Fibroblast of skin of back (primary cell): ENCODE data around the gene ATL2. TPM values are rescaled to one million over a fixed set of nuclear protein-coding genes. Genes with fewer than 3 reads are reported as not detected.
A peak's percentile ranks its signal among the peaks of the same experiment; 100 is the strongest.
"Not testable (repeated sequence)": the region's sequence is repeated elsewhere in the genome, so short reads cannot be mapped to it uniquely, and the experiment has no call there.

Experiments used
- DNase-seq: peaks from one replicate; pipeline ENCODE4 v3.0.0-alpha.2; 2013
- polyA plus RNA-seq, 2 experiments: library from polyadenylated mRNA; unstranded; fragments of 120-200 nt; gene quantifications; one replicate each; pipeline ENCODE4 v1.2.1, GENCODE V29; 2013; ENCODE audit not compliant: insufficient read length in 2 of 2

Gene ATL2
- 28.1 TPM for polyA plus RNA-seq (2013, experiment 1 of 2; ENCODE audit: insufficient read length)
- polyA plus RNA-seq (2013, experiment 2 of 2; ENCODE audit: insufficient read length) = 17.3 TPM

DNA sequence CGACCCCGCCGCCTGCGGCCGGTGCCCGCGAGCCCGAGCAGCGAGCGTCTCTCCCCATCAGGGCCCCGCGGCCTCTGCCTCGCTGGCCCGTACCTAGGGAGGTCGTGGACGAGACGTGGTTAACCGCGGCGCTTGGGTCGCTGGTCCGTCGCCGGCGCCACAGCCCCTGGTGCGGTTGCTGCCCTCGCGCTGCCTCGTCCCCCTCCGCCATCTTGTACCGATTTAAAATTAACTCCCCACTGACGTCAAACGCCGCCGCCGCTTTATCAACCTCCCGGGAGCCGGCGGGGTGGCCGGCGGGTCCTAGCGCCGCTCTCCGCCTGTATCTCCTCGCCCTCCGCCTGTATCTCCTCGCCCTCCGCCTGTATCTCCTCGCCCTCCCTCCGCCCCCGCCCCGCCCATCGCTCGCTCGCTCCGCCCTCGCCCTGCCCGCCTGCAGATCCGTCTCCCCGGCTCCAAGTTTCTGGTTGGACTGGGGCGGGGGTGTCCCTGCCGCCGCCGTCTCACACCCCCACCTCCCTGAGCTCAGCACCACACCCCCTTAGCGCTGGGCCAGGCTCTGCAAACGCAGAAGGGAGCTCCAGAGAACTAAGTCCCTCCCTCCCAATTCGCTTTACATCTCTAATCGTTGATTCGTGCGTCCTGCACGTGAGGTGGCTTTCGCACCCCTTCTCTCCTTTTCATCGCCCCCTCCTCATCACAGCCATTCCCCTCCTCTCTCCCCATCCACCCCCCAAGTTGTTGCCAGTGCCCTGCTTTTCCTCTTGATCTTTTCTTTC lies at the start of gene ATL2:
Gene ATL2 (minus strand): TSS at position 224 of the 779 bp plus-strand sequence. CDS start 13 bp downstream, at position 211.
- DNase-seq = peak; percentile 96

DNA sequence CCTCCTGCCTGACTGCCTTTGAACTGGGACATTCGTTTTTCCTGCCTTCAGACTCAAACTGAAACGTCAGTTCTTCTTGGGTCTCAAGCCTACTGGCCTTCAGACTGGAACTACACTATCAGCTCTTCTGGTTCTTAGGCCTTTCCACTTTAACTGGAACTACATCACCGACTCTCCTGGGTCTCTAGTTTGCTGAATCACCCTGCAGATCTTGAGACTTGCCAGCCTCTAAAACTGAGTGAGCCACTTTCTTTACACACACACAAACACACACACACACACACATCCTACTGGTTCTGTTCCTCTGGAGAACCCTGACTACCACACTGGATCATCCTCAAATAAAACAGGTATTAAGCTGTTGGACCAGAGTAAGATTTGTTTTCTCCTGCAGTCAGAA lies 46.7 kb upstream of the ATL2 start:
- no peak for DNase-seq

DNA sequence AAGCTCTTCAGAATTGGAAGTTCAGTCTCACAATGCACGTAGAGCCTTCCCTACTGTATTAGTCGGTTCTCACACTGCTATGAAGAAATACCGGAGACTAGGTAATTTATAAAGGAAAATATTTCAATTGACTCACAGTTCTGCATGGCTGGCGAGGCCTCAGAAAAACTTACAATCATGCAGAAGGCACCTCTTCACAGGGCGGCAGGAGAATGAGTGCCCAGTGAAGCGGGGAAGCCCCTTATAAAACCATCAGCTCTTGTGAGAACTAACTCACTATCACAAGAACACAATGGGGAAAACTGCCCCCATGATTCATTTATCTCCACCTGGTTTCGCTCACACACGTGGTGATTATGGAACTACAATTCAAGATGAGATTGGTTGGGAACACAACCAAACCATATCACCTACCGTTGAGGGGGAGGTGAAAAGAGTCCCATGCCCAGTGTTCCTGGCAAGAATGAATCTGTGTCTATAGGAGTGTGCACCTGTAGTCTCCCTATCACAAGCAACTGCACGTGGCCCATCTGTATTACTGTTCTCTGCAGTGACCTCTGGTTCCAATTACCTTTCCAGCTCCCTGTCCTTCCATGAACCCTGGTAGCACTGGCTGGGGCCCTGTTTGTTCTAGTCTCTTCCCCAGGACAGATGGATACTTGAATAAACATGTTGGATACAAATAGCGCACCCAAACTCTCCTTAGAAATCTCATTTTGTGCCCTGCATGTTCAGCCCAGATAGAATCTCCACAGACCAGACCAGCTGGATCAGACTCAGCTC lies 44.4 kb upstream of the ATL2 start:
- DNase-seq = no peak

DNA sequence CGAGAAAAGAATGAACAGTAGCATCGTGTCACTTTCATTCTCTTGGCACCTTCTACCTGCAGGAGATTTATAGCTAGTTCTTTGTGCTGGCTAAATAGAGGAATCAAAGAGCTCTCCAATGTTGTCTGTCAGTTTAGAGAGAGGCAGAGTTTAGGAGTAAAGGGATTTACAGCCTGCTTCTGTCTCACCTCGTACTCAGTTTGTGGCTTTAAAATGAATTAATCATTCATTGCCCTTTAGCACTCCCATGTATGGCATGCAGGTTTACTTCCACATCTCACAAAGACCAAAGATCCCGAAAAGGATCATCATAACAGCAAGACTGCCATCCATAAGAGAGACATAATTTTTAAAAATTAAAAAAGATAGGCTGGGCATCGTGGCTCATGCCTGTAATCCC lies 42.4 kb upstream of the ATL2 start:
- no peak for DNase-seq

DNA sequence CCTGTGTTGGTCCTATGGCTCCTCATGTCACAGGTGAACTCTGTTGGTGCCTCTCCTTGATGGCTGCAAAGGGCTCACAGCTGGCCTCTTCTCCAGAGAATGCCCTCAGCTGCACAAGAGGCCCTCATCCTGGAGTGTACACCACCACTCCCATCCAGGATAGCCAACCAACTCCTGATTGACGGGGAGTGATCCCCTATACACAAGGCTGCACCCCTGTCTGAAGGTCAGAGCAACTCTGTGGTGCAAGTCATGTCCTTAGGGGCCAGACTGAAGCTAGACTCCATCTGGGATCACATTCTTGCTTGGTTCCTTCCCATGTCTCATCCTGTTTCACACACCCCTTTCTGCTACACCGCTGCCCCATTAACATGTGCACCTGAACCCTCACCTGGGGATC lies 41.7 kb upstream of the ATL2 start:
- no peak for DNase-seq

DNA sequence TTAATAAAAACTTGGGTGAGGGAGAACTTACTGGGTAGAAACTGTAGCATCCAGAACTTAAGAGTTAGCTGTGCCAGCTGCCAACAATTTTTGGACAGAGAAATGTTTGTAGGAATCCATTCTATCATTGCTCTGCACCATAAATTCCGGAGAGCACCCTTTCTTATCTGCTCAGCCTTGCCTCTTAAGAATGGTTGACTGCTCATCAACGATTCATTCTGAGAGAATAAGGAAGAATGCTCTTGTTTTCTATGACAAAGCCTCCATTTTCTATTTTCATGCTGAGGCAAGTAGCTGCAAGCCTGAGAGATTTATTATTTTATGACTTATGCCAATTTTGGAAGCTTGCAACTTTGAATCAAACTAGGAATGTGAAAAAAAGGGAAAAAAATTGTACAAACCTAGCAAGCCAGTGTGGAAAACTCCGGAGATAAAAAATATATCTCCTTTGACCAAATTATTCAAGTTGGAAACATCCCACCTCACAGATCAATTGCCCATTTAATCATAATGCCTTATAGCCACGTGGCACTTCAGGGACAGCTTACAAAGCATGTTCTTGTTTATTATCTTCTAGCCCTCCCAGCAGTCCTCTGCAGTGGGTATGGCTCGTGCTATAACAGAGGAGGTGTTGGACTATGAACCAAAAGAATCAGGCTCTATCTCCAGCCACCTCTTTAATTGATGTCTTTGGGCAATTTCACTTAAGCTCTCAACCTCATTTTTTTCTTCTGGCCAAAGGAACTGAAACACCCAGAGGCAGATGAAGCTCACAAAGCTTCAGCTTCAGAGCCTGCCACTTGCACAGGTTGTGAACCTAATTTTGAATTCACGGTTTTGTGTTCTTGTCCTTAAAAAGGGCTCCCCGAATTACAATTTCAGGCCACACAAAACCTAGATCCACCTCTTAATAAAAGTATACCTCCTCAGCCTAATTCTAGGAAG lies 40.9 kb upstream of the ATL2 start:
- no peak for DNase-seq

DNA sequence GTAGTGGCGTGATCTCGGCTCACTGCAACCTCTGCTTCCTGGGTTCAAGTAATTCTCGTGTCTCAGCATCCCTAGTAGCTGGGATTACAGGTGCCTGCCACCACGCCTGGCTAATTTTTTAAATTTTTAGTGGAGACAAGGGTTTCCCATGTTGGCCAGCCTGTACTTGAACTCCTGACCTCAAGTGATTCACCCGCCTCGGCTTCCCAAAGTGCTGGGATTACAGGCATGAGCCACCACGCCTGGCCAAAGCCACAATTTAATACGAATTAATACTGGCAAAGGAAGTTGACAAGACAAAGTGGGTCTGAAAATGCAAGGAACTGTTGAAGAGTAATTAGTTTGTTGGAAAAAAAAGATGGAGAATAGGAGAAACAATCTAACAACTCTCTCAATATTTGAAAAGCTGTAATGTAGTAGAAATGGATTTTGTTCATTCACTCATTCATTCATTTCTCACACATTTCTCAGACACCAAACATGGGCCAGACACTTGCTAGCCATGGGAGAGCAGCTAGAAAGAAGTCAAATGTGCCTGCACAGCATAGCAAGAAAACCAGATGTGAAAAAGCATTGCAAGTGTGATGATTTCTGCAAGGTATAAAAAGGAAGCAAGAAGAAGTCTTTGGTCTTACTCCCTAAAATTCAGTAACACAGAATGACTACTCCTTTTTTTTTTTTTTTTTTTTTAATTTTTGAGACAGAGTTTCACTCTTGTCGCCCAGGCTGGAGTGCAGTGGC lies 39.4 kb upstream of the ATL2 start:
- no peak for DNase-seq

DNA sequence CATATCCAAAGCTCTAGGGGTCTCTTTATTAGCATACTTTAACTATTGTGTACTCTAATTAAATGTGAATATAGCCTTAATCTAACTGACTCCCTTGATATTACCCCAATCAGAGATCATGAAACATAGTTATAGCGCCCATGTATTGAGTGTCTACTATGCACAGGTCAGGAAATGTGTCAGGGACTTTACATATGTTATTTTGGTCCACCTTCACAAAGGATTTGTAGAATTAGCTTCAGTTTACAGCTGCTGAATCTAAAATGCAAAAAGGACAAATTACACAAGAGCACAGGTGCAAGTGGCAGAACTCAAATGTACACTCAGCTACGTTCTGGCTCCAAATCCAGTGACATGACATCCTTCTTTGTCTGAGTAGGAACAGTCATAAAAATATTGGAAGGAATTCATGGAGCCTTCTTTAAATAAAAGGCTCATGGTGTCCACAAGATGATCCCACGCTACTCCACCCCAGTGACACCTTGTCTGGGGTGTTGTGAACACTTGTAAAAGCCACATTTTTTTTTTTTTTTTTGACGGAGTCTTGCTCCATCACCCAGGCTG lies 38.7 kb upstream of the ATL2 start:
- DNase-seq = no peak

DNA sequence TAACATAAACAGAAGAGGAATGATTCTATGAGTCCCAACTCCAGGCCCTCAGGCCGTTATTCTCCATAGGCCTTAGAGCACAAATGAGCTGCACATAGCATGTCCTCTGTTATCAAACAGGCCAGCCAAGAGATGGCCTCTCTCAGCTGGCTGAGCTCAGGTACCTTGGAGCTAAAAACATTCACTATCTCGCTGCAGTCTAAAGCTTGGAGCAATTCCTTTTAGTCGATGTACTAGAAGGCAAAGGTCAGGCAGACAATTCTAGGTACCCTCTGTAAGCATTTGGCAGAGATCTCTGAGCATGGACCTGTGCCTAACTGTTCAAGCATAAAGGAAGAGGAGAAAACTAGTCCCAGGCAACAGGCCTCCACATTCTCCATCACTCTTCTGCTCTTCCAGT lies 38.0 kb upstream of the ATL2 start:
- DNase-seq = no peak

DNA sequence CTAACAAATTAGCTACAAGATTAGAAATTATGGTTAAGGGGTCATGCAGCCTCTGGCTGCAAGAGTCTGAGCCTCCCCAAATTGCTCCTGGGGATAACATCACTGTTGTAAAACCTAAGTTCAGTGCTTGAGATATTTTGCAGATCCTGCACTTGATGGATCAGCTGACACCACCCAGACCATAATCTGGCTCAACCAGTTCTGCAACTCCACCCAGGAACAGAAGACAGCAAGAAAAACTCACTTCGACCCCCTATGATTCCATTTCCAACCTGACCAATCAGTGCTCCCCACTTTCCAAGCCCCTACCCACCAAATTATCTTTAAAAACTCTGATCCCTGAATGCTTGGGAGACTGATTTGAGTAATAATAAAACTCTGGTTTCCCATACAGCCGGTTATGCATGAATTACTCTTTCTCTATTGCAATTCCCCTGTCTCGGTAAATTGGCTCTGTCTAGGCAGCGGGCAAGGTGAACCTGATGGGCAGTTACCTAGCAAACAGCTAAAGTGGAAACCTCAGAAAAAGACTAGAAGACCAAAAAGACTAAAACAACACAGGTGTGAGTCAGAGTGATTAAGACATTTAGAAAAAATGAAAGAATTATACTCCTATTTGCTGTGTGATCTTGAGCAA lies 35.3 kb upstream of the ATL2 start:
- not testable (repeated sequence) for DNase-seq

DNA sequence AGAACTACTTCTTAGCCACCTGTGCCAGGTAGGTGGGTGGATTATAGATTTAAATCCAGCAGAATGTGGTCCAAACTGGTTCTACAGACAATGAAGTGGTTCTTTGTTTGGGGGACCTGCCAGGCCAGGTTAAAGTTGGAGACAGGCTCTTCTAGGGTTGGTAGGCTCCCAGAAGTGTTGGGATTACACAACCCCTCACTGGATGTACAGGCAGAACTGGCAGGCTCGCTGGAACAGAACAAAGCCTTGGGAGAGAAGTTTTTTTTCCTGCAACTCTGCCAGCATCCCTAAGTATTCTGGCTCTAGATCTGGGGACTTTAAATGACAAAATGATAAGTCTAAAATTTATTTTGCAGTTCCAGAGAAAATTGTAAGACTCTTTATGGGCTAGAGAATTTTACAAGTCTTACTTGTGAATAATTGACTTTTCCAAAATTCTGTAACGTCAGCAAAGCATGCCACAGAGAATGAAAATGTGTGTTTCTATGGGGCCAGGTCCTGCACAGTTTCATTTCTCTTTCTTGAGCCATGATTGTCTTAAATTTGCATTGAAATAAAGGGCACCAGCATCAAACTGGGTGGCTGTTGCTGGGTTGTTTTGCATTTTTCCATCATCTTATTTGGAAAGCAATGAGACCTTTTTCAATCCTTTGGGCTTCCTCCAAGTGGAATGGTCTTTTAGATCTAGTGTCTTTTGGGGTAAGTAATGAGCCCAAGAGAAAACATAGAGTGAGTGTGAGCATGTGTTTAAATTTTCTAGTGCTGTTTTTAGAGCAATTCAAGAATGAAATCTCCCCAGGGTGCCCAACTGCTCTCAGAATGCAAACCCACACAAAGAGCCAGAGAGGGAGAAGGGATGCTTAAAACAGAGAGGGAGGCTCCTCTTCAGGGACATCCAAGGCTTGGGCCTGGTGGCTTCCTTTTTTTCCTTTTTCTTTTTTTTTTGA lies 32.4 kb upstream of the ATL2 start:
- no peak for DNase-seq

DNA sequence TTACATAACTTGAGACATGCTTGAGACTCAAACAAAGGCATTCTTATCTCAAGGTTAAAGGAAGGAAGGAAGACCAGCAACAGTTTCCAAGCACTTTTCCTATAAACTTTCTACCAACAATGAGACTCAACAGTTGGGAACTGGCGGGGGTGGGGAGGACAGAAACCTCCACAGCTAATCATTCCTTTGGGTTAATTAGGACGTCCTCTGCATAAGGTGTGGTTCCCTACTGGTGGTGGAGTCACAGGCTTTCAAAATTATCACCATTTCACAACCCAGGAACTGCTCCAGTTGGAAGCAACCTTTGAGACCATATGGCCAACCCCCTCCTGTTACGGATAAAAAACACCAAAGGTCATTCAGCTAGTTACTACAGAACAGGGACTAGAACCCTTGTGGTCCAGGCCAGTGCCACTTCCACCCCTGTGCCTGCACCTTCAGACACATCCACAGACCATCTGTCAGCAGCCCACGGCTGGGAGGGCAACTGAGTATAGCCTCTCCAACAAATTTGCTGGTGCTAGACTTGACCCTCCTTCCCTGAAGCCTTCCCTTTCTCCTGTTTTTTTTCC lies 30.1 kb upstream of the ATL2 start:
- no peak for DNase-seq

DNA sequence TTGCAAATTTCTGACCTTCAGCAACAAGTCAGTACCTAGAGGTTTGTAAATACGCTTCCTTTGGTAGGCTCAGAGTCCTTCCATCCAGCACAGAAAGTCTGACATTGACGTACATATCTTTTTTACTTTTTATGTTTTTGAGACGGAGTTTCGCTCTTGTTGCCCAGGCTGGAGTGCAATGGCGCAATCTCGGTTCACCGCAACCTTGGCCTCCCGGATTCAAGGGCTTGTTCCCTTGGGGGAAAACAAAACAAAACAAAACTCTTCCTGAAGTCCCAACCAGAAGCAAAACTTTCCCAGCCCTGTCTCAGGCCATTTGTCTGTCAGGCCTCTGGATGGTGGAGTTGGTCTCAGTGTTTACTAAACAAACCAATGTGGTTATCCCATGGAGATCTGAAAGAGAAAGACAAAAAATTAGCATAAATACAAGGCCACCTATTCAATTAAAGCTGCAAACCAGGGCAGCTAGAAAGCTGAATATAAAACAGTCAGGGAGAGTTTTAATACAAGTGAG lies 29.6 kb upstream of the ATL2 start:
- DNase-seq = no peak

DNA sequence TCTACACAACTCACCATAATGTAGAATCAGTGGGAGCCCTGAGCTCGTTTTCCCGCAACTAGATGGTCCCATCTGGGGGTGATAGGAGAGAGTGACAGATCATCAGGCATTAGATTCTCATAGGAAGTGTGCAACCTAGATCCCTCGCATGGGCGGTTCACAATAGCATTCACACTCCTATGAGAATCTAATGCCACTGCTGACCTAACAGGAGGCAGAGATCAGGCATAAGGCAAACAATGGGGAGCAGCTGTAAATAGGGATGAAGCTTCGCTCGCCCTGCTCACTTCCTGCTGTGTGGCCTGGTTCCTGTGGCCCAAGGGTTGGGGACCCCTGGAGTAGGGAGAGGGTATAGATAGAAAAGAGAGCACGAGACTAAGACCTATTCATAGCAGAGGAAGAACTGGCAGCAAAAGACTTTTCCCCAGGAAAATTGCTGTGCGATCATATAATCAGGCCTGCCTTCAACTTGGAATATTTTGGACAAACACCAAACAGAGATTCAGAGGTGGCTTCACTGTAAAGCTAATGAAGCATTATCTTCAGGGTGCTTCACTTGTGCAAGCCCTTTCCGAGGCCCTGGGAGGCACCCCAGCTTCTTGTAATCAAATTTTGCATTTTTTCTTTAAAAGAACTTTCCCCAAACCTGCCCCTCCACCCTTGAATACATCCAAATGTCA lies 29.0 kb upstream of the ATL2 start:
- no peak for DNase-seq

DNA sequence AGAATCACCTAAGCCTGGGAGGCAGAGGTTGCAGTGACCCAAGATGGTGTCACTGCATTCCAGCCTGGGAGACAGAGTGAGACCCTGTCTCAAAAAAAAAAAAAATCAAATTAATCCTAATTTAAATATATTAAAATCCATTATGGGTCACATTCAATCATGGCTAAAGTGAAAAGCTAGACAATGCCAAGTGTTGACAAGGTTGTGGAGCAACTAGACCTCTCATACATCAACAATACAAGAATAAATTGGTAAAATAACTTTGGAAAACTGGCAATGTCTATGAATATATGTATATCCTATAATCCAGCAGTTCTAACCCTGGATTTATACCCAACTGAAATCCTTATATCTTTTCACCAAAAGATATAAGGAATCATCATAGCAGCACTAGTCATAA lies 23.4 kb upstream of the ATL2 start:
- no peak for DNase-seq

DNA sequence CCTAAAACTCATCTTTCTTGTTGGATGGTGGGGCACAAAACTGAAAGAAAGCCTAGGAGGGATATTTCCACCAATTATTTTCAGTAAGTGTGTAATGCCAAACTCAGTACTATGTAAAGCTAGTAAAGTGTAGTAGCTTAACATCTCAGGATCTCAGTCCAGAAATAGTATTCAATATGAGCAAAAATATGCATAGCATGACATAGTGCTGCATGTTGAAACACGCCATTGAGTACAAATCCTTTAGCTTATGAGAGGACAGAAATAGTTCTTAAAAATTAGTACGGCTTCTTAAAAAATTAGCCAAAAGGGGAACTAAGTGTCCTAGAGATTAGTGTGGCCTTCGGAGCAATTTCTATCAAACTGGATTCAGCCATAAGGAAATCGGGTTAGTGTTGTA lies 21.7 kb upstream of the ATL2 start:
- DNase-seq = no peak

DNA sequence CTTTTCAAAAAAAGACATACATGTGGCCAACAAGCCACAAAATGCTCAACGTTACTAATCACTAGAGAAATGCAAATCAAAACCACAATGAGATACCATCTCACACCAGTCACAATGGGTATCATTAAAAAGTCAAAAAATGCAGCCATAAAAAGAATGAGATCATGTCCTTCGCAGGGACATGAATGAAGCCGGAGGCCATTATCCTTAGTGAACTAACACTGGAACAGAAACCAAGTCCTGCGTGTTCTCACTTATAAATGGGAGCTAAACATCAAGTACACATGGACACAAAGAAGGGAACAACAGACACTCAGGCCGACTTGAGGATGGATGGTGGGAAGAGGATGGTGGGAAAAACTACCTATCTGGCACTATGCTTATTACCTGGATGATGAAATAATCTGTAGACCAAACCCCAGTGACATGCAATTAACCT lies 17.8 kb upstream of the ATL2 start:
- DNase-seq = peak; percentile 53

DNA sequence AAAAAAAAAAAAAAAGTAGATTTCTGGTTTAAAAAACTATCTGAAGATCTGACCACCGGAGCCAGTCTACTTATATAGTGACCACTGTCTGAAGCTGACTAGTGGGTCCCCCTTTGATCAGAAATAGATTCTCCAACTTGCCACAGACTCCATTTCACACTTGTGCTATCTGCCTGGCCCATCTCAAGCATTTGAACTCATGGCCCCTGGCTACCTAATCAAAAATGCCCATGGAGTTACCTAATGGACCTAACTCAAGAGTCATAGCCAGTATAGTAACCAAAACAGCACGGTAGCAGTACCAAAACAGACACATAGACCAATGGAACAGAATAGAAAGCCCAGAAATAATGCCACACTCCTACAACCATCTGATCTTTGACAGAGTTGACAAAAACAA lies 17.0 kb upstream of the ATL2 start:
- no peak for DNase-seq

DNA sequence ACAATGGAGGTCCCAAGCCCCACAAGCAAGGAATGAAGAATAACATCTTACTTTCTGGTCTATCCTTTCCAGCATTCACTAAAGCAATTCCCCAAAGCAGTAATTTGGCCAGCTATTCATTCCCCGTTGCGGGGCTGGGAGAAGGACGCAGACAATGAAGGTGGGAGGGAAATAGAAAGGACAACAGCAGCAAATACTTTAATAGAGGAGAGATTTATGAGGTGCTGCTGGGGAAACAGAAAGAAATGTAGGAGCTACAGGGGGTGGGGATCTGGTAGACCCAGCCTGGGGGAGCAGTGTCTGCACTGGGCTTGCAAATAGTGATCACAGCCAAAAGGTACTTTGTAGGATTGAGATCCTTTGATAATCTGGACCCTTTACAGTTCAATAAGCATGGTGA lies 13.9 kb upstream of the ATL2 start:
- no peak for DNase-seq
